ENCODE measurements around the gene TNS1. TPM values are rescaled to one million over a fixed set of nuclear protein-coding genes. Genes with fewer than 3 reads are reported as not detected.

TNS1 gene
- total and polyA plus RNA-seq, 10 of the 15 experiments (the other 5 are each of a cell fraction or from before 2014, with no cell fraction given), result 0.05 to 0.44 TPM; not detected in 8

DNA sequence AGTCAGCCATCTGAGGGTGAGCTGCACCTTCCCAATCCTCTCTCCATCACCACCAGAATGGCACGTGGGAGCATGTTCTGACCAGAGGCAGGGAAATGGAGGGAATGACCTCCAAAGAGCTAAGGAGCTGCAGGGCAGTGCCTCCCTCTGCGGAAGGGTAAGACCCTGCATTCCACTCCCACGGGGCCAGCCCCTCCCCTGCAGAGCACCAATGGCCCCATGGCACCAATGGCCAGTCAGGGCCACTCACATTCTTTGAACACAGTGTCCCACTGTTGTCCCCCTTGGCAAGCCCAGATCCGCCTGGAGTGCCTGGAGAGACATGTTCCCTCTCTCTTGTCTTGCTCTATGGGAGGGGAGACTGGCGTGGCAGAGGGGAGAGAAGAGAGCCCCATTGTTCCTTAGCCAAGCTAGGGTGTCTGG, 164.4 kb downstream of the TNS1 start:
- H3K79me2 ChIP-seq (ENCODE audit: control insufficient read depth, insufficient read depth, low read length), result no peaks in the 10 kb centered on the region
- H4K20me1 ChIP-seq (ENCODE audit: control insufficient read depth, insufficient read depth), result no peaks in the 10 kb centered on the region; the same call in 1 of the 2 replicates
- POLR2A ChIA-PET, result no interaction called here
- no peak overlapping the region for H3K4me3 ChIP-seq
- RAD21 ChIA-PET (ENCODE audit: unreplicated experiment), result no interaction called here
- no peak overlapping the region for H3K9ac ChIP-seq (ENCODE audit: control insufficient read depth, insufficient read depth, low read length)
- H3K9me3 ChIP-seq (replicated peaks; ENCODE audit: control insufficient read depth, insufficient read depth, low read length), result no peaks in the 10 kb centered on the region
- H2AFZ ChIP-seq (ENCODE audit: control insufficient read depth, low read depth, low read length), result no peak overlapping the region
- no peak for DNase-seq (ENCODE audit: low read depth, low spot score)
- H3K27ac ChIP-seq (ENCODE audit: control insufficient read depth, insufficient read depth), result no peak overlapping the region
- ATAC-seq, result no peak
- intact Hi-C loops (cut with micrococcal nuclease; ENCODE audit: unreplicated experiment) (no loop called here), in situ Hi-C loops (cut with MboI) (no loop called here)
- no peaks in the 10 kb centered on the region for H3K36me3 ChIP-seq (ENCODE audit: control insufficient read depth in 2 of 2, insufficient read depth in 2 of 2, low read length in 1 of 2)
- CTCF ChIA-PET, result no interaction called here
- 11% methylated on average over 5 of the region's 5 CpGs for WGBS (ENCODE audit: insufficient coverage, insufficient replicate concordance, low lambda C conversion rate, missing lambda C conversion rate)
- SMC1A ChIA-PET (ENCODE audit: uncharacterized antibody, unreplicated experiment), result no interaction called here
- peaks cover 0 to 2% of the 10 kb centered on the region in 2 experiments; a peak in 2 of 4 replicates for H3K27me3 ChIP-seq (replicated peaks in 1 of 2; ENCODE audit: control insufficient read depth in 2 of 2, insufficient read depth in 2 of 2, low read length in 1 of 2)
- H3K4me1 ChIP-seq (ENCODE audit: control insufficient read depth, insufficient read depth, low read length), result no peaks in the 10 kb centered on the region
- no peak overlapping the region for H3K4me2 ChIP-seq (ENCODE audit: control insufficient read depth, insufficient read depth)
- BruUV-seq (replicated peaks), result no TSS peak
- no peak for FAIRE-seq
- TF ChIP-seq YY1 (IDR thresholded peaks at IDR 0.05; ENCODE audit: low read depth, low read length) (no peak), SMARCA5 (IDR thresholded peaks at IDR 0.05) (no peak), ESRRA (IDR thresholded peaks at IDR 0.05; ENCODE audit: low read length) (no peak), CBFB (IDR thresholded peaks at IDR 0.05; ENCODE audit: low read depth) (no peak), ASH2L (IDR thresholded peaks at IDR 0.05; ENCODE audit: borderline replicate concordance, low read depth) (no peak), IRF4 (IDR thresholded peaks at IDR 0.05; ENCODE audit: low read depth, low read length) (no peak), NR2C2 (IDR thresholded peaks at IDR 0.05; ENCODE audit: borderline replicate concordance, control insufficient read depth, insufficient read length, low read depth) (no peak), PAX8 (IDR thresholded peaks at IDR 0.05) (no peak), FOXK2 (IDR thresholded peaks at IDR 0.05) (no peak)
- TF ChIP-seq, protein P1, sequence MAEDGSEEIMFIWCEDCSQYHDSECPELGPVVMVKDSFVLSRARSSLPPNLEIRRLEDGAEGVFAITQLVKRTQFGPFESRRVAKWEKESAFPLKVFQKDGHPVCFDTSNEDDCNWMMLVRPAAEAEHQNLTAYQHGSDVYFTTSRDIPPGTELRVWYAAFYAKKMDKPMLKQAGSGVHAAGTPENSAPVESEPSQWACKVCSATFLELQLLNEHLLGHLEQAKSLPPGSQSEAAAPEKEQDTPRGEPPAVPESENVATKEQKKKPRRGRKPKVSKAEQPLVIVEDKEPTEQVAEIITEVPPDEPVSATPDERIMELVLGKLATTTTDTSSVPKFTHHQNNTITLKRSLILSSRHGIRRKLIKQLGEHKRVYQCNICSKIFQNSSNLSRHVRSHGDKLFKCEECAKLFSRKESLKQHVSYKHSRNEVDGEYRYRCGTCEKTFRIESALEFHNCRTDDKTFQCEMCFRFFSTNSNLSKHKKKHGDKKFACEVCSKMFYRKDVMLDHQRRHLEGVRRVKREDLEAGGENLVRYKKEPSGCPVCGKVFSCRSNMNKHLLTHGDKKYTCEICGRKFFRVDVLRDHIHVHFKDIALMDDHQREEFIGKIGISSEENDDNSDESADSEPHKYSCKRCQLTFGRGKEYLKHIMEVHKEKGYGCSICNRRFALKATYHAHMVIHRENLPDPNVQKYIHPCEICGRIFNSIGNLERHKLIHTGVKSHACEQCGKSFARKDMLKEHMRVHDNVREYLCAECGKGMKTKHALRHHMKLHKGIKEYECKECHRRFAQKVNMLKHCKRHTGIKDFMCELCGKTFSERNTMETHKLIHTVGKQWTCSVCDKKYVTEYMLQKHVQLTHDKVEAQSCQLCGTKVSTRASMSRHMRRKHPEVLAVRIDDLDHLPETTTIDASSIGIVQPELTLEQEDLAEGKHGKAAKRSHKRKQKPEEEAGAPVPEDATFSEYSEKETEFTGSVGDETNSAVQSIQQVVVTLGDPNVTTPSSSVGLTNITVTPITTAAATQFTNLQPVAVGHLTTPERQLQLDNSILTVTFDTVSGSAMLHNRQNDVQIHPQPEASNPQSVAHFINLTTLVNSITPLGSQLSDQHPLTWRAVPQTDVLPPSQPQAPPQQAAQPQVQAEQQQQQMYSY (CRISPR knock-in tag; IDR thresholded peaks at IDR 0.05), result no peak
- TF ChIP-seq, protein P2, sequence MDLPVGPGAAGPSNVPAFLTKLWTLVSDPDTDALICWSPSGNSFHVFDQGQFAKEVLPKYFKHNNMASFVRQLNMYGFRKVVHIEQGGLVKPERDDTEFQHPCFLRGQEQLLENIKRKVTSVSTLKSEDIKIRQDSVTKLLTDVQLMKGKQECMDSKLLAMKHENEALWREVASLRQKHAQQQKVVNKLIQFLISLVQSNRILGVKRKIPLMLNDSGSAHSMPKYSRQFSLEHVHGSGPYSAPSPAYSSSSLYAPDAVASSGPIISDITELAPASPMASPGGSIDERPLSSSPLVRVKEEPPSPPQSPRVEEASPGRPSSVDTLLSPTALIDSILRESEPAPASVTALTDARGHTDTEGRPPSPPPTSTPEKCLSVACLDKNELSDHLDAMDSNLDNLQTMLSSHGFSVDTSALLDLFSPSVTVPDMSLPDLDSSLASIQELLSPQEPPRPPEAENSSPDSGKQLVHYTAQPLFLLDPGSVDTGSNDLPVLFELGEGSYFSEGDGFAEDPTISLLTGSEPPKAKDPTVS (IDR thresholded peaks at IDR 0.05; ENCODE audit: low read depth, low read length), result no peak
- TF ChIP-seq, protein P3, sequence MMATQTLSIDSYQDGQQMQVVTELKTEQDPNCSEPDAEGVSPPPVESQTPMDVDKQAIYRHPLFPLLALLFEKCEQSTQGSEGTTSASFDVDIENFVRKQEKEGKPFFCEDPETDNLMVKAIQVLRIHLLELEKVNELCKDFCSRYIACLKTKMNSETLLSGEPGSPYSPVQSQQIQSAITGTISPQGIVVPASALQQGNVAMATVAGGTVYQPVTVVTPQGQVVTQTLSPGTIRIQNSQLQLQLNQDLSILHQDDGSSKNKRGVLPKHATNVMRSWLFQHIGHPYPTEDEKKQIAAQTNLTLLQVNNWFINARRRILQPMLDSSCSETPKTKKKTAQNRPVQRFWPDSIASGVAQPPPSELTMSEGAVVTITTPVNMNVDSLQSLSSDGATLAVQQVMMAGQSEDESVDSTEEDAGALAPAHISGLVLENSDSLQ (IDR thresholded peaks at IDR 0.05), result no peak
- TF ChIP-seq, protein P4, sequence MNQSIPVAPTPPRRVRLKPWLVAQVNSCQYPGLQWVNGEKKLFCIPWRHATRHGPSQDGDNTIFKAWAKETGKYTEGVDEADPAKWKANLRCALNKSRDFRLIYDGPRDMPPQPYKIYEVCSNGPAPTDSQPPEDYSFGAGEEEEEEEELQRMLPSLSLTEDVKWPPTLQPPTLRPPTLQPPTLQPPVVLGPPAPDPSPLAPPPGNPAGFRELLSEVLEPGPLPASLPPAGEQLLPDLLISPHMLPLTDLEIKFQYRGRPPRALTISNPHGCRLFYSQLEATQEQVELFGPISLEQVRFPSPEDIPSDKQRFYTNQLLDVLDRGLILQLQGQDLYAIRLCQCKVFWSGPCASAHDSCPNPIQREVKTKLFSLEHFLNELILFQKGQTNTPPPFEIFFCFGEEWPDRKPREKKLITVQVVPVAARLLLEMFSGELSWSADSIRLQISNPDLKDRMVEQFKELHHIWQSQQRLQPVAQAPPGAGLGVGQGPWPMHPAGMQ (IDR thresholded peaks at IDR 0.05; ENCODE audit: borderline replicate concordance), result no peak
- TF ChIP-seq, protein P5, sequence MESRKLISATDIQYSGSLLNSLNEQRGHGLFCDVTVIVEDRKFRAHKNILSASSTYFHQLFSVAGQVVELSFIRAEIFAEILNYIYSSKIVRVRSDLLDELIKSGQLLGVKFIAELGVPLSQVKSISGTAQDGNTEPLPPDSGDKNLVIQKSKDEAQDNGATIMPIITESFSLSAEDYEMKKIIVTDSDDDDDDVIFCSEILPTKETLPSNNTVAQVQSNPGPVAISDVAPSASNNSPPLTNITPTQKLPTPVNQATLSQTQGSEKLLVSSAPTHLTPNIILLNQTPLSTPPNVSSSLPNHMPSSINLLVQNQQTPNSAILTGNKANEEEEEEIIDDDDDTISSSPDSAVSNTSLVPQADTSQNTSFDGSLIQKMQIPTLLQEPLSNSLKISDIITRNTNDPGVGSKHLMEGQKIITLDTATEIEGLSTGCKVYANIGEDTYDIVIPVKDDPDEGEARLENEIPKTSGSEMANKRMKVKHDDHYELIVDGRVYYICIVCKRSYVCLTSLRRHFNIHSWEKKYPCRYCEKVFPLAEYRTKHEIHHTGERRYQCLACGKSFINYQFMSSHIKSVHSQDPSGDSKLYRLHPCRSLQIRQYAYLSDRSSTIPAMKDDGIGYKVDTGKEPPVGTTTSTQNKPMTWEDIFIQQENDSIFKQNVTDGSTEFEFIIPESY (IDR thresholded peaks at IDR 0.05), result no peak
- TF ChIP-seq, protein P6, sequence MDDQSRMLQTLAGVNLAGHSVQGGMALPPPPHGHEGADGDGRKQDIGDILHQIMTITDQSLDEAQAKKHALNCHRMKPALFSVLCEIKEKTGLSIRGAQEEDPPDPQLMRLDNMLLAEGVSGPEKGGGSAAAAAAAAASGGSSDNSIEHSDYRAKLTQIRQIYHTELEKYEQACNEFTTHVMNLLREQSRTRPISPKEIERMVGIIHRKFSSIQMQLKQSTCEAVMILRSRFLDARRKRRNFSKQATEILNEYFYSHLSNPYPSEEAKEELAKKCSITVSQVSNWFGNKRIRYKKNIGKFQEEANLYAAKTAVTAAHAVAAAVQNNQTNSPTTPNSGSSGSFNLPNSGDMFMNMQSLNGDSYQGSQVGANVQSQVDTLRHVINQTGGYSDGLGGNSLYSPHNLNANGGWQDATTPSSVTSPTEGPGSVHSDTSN (IDR thresholded peaks at IDR 0.05; ENCODE audit: insufficient replicate concordance, low read depth, low read length), result no peak
